Right renal pelvis (tissue), 4 donors: ENCODE data around the gene CAMSAP3. TPM values are rescaled to one million over a fixed set of nuclear protein-coding genes. Genes with fewer than 3 reads are reported as not detected.
"Not testable (repeated sequence)": the region's sequence is repeated elsewhere in the genome, so short reads cannot be mapped to it uniquely, and the experiment has no call there.

Source experiments
- DNase-seq, 4 donors: peaks; one replicate each; pipeline ENCODE4 v3.0.0-alpha.2; 2013; ENCODE audit warnings: low read depth in 4 of 4, low spot score in 3 of 4, missing footprints in 1 of 4
- polyA plus RNA-seq, 4 donors: library from polyadenylated mRNA; unstranded; fragments of 120-200 nt; gene quantifications; one replicate each; pipeline ENCODE4 v1.2.1, GENCODE V29; 2013; ENCODE audit not compliant: insufficient read length in 4 of 4

CAMSAP3 gene
- polyA plus RNA-seq, 4 donors = 13.2 to 22.5 (median 16.8) TPM

GRCh38 chr19:7575434-7576040 is 20.1 kb upstream of the CAMSAP3 start:
- no peak for DNase-seq

DNA sequence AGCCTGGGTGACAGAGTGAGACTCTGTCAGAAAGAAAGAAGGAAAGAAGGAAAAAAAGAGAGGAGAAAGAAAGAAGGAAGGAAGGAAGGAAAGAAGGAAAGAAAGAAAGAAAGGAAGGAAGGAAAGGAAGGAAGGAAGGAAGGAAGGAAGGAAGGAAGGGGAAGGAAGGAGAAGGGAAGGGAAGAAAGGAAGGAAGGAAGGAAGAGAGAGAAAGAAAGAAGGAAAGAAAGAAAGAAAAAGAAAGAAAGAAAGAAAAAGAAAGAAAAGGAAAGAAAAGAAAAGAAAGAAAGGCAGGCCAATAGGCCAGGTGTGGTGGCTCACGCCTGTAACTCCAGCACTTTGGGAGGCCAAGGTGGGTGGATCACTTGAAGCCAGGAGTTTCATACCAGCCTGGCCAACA is 18.2 kb upstream of the CAMSAP3 start:
- not testable (repeated sequence) for DNase-seq

GRCh38 chr19:7578127-7578526 is 17.5 kb upstream of the CAMSAP3 start:
- no peak for DNase-seq

GRCh38 chr19:7579182-7579581 is 16.5 kb upstream of the CAMSAP3 start:
- no peak for DNase-seq

GRCh38 chr19:7582446-7582845 is 13.2 kb upstream of the CAMSAP3 start:
- no peak for DNase-seq

DNA sequence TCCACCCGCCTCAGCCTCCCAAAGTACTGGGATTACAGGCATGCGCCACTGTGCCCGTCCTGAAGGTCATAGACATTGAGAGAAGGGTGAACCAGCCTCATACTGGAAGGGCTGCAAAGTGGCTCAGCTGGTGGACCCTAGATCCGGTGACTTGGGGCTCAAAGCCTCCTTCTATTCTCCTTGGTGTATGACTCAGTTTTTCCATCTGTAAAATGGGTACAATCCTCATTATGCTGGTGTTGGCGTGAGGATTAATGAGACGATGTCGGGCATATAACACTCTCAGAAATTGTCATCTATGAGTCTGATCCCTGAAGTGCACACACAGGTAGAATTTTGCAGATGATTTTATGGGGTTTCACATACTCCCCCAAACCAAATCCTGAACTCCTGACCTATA is 5.8 kb upstream of the CAMSAP3 start:
- DNase-seq = no peak

DNA sequence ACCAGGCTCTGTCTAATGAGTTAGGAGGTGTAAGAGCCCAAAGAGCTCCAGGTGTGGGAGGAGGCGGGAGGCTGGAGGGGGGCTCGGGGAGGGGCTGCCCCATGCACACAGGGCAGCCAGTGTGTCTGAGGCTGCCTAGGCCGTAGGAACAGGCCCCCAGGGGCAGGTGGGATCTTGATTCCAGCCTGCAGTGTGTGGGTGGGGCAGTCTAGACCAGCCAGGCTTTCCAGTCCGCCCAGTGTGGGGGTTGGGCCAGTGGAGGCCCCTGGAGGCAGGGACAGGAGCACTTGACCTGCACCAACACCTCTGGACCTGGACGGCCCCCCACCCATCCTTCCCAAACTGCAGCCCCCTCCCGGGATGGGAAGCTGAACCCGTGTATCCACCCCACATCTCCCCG is 5.4 kb upstream of the CAMSAP3 start:
- no peak for DNase-seq

- DNase-seq = no peak
These were observed 711 bp downstream of the CAMSAP3 start for GRCh38 chr19:7596211-7596937.

- no peak for DNase-seq
These were observed 2.0 kb downstream of the CAMSAP3 start for GRCh38 chr19:7597689-7598088.

DNA sequence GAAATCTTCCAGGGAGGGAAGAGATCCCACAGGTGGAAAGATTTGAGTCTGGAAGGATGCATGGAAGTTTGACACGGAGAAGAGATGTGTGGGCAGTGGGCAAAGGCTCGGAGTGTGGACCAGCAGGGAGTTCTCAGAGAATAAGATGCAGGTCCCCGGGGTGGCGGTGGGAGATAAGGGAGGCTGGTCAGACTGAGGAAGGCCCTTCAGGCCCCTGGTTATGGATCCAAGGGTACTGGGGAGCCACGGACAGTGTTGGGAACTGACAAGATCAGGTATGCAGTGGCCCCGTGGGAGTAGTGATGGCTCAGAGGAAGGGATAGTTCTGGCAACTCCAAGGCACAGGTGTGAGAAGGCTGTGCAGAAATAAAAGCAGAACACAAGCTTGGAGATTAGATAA is 2.5 kb downstream of the CAMSAP3 start:
- DNase-seq = no peak

GRCh38 chr19:7600721-7601120 is 5.1 kb downstream of the CAMSAP3 start:
- DNase-seq = no peak

- DNase-seq = no peak
These were observed 6.7 kb downstream of the CAMSAP3 start for GRCh38 chr19:7602240-7602934.

DNA sequence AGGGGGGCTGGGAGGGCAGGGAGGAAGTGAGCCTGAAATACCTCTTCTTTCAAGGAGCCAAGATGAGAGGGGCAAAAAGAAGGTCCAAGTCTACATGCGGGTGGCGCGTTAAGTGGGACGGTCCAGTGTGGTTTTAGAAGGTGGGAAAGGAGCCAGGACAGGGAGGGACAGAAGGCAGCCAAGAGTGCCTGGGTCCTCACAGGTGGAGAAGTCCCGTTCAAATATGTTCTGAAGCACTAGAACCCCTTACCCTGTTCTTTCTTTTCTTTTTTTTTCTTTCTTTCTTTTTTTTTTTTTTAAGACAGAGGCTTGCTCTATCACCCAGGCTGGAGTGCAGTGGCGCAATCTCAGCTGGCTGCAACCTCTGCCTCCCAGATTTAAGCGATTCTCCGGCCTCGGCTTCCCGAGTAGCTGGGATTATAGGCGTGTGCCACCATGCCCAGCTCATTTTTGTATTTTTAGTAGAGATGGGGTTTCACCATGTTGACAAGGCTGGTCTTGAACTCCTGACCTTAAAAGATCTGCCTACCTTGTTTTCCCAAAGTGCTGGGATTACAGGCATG is 7.4 kb downstream of the CAMSAP3 start:
- no peak for DNase-seq

- DNase-seq = no peak
These were observed 8.3 kb downstream of the CAMSAP3 start for GRCh38 chr19:7603919-7604318.

DNA sequence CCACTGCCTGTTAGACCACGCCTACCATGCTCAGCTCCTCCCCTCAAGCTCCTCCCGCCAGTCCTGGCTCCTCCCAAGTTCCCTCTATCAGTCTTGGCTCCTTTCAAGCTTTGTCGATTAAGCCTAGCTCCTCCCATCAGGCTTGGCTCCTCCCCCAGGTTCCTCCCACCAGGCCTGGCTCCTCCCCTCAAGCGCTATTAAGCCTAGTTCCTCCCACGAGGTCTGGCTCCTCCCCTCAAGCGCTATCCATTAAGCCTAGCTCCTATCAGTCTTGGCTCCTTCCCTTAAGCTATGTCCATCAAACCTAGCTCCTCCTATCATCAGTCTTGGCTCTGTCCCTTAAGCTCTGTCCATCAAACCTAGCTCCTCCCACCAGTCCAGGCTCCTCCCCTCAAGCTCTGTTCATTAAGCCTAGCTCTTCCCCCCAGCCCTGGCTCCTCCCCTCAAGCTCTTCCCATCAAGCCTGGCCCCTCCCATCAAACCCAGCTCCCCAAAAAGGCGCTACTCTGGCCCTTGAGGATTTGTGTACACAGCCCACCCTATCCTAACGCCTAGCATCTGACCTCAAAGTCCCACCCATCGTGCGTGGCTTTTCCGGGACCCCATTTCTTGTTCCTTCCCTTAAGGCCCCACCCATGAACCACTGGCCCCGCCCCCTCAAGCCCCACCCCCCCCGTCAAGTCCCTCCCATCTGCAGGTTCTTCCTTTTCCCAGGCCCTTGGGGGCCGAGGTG is 10.0 kb downstream of the CAMSAP3 start:
- DNase-seq = no peak

DNA sequence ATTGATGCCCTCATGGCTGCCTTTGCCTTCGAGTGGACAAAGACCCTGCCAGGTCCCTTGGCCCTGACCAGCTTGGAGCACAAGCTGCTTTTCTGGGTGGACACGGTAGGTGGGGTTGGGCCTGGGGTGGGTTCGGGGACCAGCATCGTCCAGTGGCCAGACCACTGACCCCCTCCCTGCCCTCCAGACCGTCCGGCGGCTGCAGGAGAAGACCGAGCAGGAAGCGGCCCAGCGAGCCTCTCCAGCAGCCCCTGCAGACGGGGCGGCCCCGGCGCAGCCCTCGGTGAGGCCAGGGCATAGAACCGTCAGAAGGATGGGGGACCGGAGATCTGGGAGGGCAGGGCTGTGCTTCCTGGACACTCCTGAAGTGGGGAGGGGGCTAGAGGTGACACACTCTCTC is 10.6 kb downstream of the CAMSAP3 start:
- DNase-seq = no peak

DNA sequence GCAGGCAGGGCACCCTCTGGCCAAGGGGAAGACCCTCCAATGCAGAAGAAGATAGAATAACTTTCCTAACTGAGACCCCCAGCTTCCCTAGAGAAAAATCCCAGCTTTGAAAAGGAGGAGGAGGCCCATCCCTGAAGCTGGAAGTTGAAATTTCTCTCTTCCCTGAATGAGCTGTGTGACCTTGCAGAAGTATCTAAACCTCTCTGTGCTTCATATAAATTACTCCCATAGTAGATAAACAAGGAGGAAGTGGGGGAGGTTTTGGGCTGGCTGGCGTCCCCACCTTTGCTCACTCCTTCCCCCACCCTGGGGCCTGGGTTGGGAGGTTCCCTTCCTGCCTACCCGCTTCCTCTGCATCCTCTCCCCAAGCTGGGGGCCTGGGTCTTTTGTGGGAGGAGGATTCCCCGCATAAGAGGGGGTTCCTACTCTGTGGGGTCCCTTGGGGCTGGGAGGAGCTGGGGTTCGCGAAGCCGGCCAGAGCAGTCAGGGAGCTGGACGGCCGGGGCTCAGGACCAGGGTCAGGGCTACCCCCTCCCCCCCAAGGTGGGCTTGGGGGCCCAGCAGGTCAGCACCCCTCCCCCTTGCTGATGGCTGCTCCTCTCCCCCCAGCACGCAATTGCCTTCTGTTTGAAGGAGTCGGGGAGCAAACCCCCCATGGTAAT is 11.7 kb downstream of the CAMSAP3 start:
- no peak for DNase-seq

GRCh38 chr19:7607874-7608560 is 12.4 kb downstream of the CAMSAP3 start:
- DNase-seq = no peak

GRCh38 chr19:7610491-7611240 is 15.0 kb downstream of the CAMSAP3 start:
- no peak for DNase-seq
